ACC112 (cell line): ENCODE data around the gene SETMAR.
"Not testable (repeated sequence)": the region's sequence is repeated elsewhere in the genome, so short reads cannot be mapped to it uniquely, and the experiment has no call there.

ENCODE experiments used
- H2AFZ ChIP-seq: fragments of 200-600 bp; sonication (generic); one replicate; pipeline ENCODE4 v1.6.0; 2017; ENCODE audit warnings: antibody characterized with exemption, low read length; ENCODE audit not compliant: unreplicated experiment
- H3K27ac ChIP-seq: fragments of 200-600 bp; sonication (generic); 2 replicates; pipeline ENCODE4 v1.5.1; 2014; ENCODE audit warnings: low read depth, mild to moderate bottlenecking, antibody characterized with exemption, low read length, moderate library complexity
- H3K27me3 ChIP-seq: fragments of 200-600 bp; sonication (generic); 2 replicates; pipeline ENCODE4 v1.6.1; 2014; ENCODE audit warnings: mild to moderate bottlenecking, antibody characterized with exemption, low read length, moderate library complexity, mixed read lengths; ENCODE audit not compliant: insufficient read depth
- H3K36me3 ChIP-seq: fragments of 200-600 bp; sonication (generic); 2 replicates; pipeline ENCODE4 v1.6.1; 2016; ENCODE audit warnings: mild to moderate bottlenecking, antibody characterized with exemption, low read length, moderate library complexity, mixed read lengths; ENCODE audit not compliant: insufficient read depth
- H3K4me1 ChIP-seq: fragments of 200-600 bp; sonication (generic); one replicate; pipeline ENCODE4 v1.6.1; 2016; ENCODE audit warnings: low read length, mixed read lengths; ENCODE audit not compliant: insufficient read depth, unreplicated experiment, control insufficient read depth
- H3K4me3 ChIP-seq: fragments of 200-600 bp; sonication (generic); 2 replicates; pipeline ENCODE4 v1.5.1; 2014; ENCODE audit warnings: mild to moderate bottlenecking, low read depth, low read length
- H3K79me2 ChIP-seq: fragments of 200-600 bp; sonication (generic); one replicate; pipeline ENCODE4 v1.6.0; 2016; ENCODE audit warnings: low read length; ENCODE audit not compliant: control insufficient read depth, unreplicated experiment, insufficient read depth

Gene SETMAR

DNA sequence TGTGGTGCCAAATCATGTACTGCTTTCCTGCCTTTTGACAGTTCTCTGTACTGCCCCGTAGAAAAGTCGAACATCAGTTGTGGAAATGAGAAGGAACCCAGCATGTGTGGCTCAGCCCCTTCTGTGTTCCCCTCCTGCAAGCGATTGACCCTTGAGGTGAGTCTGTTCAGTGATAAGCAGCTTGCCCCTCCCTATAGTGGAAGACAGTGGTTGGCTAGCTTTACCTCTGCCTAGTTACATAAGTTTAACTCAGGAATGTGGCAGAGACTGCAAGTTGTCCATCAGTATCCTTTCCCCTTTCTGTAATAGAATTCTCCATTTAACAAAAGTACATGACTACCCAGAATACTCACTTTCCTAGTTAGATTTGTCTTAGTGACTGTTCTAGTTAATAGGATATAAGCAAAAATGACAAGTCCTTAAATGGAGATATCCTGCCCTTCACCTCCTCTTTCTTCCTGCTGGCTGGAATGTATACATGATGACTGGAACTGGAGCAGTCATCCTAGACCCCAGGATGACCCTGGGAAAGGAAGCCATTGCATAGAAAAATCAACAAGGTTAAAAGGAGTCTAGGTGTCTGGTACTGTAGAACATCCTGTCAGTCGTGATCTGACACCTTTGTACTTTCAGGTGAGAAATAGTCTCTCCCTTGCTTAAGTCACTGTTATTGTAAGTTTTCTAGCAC, 10.6 kb downstream of the SETMAR start:
- Histone ChIP-seq H3K4me3 (no peak overlapping the region), H3K4me1 (peaks cover 3% of the 10 kb centered on the region), H2AFZ (no peak overlapping the region), H3K36me3 (no peaks in the 10 kb centered on the region), H3K27me3 (no peaks in the 10 kb centered on the region), H3K79me2 (no peaks in the 10 kb centered on the region), H3K27ac (no peak overlapping the region)

DNA sequence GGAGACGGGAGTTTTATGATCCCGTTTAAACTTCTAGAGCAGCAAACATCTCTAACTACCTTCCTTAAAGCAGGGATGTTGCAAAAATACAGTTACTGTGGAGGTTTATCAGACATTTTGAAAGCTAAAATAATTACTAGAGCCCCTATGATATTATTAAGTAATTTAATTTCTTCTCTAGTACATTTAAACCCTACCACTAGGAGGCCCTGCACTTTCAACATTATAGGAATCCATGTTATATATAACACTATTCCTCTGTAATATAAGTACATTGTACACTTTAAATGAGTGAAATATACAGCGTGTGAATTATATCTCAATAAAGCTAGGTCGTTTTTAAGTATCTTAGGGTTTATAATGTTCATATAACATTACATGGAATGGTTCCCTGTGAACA, 11.5 kb downstream of the SETMAR start:
- Histone ChIP-seq H2AFZ (no peak overlapping the region), H3K4me1 (peaks cover 3% of the 10 kb centered on the region), H3K36me3 (no peaks in the 10 kb centered on the region), H3K27me3 (no peaks in the 10 kb centered on the region), H3K27ac (no peak overlapping the region), H3K4me3 (no peak overlapping the region), H3K79me2 (no peaks in the 10 kb centered on the region)

GRCh38 chr3:4320096-4320911, 17.1 kb downstream of the SETMAR start:
- Histone ChIP-seq H3K4me3 (no peak overlapping the region), H3K36me3 (no peaks in the 10 kb centered on the region), H3K27me3 (no peaks in the 10 kb centered on the region), H3K79me2 (no peaks in the 10 kb centered on the region), H2AFZ (no peak overlapping the region), H3K4me1 (peaks cover 16% of the 10 kb centered on the region), H3K27ac (no peak overlapping the region)

DNA sequence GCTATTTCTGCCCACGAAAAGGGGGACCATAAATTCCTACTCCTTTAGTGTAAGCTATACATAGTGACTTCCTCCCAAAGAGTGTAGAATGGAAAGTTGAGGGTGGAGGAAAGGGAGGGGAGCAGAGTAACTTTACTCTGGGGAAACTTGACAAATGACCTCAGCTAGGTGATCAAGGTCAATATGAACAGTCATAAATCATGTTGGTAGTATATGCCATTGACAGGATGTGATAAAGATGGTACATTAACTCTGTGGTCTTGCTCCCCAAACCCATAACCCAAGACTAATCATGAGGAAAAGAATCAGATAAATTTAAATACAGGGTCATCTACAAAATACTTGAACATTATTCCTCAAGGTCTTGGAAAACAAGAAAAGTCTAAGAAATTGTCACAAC, 18.6 kb downstream of the SETMAR start:
- no peak overlapping the region for H3K27ac ChIP-seq
- H3K4me3 ChIP-seq: no peak overlapping the region
- peaks cover 16% of the 10 kb centered on the region for H3K4me1 ChIP-seq
- no peaks in the 10 kb centered on the region for H3K79me2 ChIP-seq
- H3K27me3 ChIP-seq: no peaks in the 10 kb centered on the region
- no peak overlapping the region for H2AFZ ChIP-seq
- no peaks in the 10 kb centered on the region for H3K36me3 ChIP-seq

- Histone ChIP-seq H3K36me3 (no peaks in the 10 kb centered on the region), H3K27ac (peak overlapping the region; percentile 50), H2AFZ (no peak overlapping the region), H3K4me3 (no peak overlapping the region), H3K4me1 (peaks cover 16% of the 10 kb centered on the region), H3K27me3 (no peaks in the 10 kb centered on the region), H3K79me2 (no peaks in the 10 kb centered on the region)
These were observed 19.5 kb downstream of the SETMAR start for GRCh38 chr3:4322635-4323034.

- H3K27ac ChIP-seq: peak overlapping the region; percentile 50
- H3K4me3 ChIP-seq: no peak overlapping the region
- no peaks in the 10 kb centered on the region for H3K27me3 ChIP-seq
These were observed 20.3 kb downstream of the SETMAR start for GRCh38 chr3:4323246-4324027.

GRCh38 chr3:4326868-4327267, 23.7 kb downstream of the SETMAR start:
- H2AFZ ChIP-seq: no peak overlapping the region
- H3K27me3 ChIP-seq: no peaks in the 10 kb centered on the region
- peaks cover 16% of the 10 kb centered on the region for H3K4me1 ChIP-seq

More at GRCh38 chr3:4323246-4324027, 20.3 kb downstream of the SETMAR start:
- no peaks in the 10 kb centered on the region for H3K79me2 ChIP-seq
- H2AFZ ChIP-seq: peak overlapping the region; percentile 39
- peaks cover 16% of the 10 kb centered on the region for H3K4me1 ChIP-seq
- no peaks in the 10 kb centered on the region for H3K36me3 ChIP-seq

DNA sequence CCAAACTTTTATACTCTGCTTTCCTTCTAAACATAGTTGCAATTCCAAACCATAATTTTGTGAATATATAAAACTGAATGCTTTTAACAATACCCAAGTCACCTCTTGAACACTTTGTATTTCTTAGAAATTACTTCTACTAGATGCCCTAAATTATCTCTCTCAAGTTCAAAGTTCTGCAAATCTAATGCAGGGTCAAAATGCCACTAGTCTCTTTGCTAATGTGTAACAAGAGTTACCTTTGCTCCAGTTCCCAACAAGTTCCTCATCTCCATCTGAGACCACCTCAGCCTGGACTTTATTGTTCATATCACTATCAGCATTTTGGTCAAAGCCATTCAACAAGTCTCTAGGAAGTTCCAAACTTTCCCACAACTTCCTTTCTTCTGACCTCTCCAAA, 26.6 kb downstream of the SETMAR start:
- H3K4me3 ChIP-seq, H3K27me3 ChIP-seq, H3K79me2 ChIP-seq, H3K27ac ChIP-seq, H2AFZ ChIP-seq, H3K4me1 ChIP-seq, H3K36me3 ChIP-seq: not testable (repeated sequence)

More at GRCh38 chr3:4326868-4327267, 23.7 kb downstream of the SETMAR start:
- Histone ChIP-seq H3K4me3 (no peak overlapping the region), H3K27ac (no peak overlapping the region), H3K36me3 (no peaks in the 10 kb centered on the region), H3K79me2 (no peaks in the 10 kb centered on the region)

GRCh38 chr3:4332111-4332510, 28.9 kb downstream of the SETMAR start:
- no peak overlapping the region for H3K4me3 ChIP-seq
- no peak overlapping the region for H2AFZ ChIP-seq
- no peaks in the 10 kb centered on the region for H3K4me1 ChIP-seq
- no peaks in the 10 kb centered on the region for H3K27me3 ChIP-seq
- H3K36me3 ChIP-seq: no peaks in the 10 kb centered on the region
- no peaks in the 10 kb centered on the region for H3K79me2 ChIP-seq
- H3K27ac ChIP-seq: no peak overlapping the region

DNA sequence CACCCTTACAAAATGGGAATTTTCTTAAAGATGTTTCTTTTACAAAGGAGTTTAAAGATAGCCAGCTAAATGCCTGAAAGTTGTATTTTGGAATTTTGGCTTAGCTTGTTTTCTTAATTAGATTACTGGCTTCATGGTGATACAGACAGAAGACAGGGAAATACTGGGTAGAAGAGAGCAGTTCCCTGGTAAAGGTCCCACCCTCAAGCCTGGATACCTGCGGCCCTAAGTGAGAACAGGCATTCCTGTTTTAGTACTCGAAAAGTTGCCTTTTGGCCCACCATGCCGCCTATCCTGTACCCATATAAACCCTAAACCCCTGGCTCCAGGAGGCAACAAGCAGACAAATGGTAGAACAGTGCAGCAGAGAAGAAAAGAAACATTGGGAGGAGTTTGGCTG, 29.4 kb downstream of the SETMAR start:
- Histone ChIP-seq H3K27ac (no peak overlapping the region), H3K4me1 (no peaks in the 10 kb centered on the region), H3K36me3 (no peaks in the 10 kb centered on the region), H2AFZ (no peak overlapping the region), H3K4me3 (no peak overlapping the region), H3K79me2 (no peaks in the 10 kb centered on the region), H3K27me3 (no peaks in the 10 kb centered on the region)
